GM03348 (cell line): ENCODE measurements around the gene DLEC1.
A peak's percentile ranks its signal among the peaks of the same experiment; 100 is the strongest.
"Not testable (repeated sequence)": the region's sequence is repeated elsewhere in the genome, so short reads cannot be mapped to it uniquely, and the experiment has no call there.

Experiments used
- DNase-seq: peaks from one replicate; pipeline ENCODE4 v3.0.0; 2012; ENCODE audit warnings: low spot score

Gene DLEC1

DNA sequence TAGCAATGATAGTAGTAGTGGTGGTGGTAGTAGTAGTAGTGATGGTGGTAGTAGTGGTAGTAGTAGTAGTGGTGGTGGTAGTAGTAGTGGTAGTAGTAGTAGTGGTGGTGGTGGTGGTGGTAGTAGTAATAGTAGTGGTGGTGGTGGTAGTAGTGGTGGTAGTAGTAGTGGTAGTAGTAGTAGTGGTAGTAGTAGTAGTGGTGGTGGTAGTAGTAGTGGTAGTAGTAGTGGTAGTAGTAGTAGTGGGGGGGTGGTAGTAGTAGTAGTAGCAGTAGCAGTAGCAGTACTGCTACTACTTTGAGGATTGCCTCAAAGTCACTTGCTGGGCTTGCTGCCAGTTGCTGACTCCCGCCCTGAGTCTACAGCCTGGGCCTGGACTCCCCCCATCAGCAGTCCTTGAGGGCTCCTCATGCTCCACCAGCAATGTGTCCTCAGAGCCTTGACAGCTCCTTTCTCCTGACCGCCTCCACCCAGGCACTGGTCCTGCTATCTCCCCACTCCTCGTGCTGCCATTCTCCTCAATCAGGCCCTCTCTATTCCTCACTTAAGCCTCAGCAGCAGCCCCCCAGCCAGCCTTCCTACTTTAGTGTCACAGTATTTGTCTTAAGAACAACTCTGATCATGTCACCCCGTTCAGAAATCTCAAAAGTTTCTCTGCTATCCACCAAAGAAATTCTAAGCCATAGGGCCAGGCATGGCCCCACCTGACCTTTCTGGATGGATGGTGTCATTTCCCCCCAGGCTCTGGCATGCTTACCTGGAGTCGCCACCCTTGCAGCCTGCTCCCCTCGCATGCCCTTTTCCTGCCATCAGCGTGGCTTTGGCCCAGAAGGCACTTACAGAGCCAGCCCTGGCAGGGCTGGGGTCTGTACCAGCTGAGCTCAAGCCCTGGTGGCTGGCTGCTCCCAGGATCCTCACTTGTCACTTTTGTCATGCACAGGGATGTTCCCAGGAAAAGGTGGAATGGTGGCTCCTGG is 45.6 kb downstream of the DLEC1 start:
- peak; percentile 65 for DNase-seq

DNA sequence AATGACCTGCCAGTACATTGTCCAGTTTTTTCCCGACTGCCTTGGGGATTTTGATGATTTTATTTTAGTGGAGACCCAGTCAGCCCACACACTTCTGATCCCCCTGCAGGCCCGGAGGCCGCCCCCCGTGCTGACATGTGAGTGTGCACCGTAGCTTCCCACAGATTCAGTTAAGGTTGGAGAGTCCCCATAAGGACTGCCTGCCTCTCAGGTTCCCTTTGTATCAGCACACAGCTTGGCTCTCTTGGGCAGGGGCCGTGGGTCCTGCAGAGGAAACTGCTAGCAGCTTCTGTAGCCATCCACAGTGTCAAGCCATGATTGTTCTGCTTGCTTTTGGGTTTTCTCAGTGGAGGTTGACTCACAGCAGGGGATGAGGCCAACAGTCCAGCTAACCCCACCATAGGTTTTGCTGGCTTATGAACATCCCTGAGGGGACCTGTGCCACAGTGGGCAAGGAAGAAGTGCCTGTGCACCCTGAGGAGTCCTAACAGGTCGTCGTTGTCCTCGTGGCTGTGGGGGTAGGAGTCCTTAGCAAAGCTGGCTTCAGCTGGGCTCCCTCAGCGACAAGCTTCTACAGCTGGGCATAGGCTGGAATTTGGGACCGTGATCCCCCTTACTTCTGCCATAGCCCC is 46.4 kb downstream of the DLEC1 start:
- DNase-seq, result no peak

- DNase-seq, result no peak
These were observed 46.9 kb downstream of the DLEC1 start for GRCh38 chr3:38085943-38086324.

DNA sequence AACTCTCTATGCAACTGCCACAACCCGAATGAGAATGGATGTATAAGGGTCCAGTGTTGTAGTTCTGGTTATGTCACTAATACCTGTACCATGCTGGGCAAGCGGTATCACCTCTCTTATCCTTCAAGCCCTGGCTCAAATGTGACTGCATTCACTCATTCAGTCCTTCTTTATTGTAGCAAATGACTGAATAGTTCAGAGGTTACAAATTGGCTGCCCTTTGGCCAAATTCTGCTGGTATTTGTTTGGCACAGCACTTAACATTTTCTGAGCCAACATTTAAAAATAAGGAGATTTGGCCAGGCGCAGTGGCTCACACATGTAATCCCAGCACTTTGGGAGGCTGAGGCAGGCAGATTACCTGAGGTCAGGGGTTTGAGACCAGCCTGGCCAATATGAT is 47.5 kb downstream of the DLEC1 start:
- DNase-seq, result no peak

DNA sequence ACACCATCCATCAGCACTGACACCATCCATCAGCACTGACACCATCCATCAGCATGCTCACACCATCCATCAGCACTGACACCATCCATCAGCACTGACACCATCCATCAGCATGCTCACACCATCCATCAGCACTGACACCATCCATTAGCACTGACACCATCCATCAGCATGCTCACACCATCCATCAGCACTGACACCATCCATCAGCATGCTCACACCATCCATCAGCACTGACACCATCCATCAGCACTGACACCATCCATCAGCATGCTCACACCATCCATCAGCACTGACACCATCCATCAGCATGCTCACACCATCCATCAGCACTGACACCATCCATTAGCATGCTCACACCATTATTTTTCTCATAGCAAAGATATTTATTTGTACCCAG is 48.3 kb downstream of the DLEC1 start:
- DNase-seq, result not testable (repeated sequence)

DNA sequence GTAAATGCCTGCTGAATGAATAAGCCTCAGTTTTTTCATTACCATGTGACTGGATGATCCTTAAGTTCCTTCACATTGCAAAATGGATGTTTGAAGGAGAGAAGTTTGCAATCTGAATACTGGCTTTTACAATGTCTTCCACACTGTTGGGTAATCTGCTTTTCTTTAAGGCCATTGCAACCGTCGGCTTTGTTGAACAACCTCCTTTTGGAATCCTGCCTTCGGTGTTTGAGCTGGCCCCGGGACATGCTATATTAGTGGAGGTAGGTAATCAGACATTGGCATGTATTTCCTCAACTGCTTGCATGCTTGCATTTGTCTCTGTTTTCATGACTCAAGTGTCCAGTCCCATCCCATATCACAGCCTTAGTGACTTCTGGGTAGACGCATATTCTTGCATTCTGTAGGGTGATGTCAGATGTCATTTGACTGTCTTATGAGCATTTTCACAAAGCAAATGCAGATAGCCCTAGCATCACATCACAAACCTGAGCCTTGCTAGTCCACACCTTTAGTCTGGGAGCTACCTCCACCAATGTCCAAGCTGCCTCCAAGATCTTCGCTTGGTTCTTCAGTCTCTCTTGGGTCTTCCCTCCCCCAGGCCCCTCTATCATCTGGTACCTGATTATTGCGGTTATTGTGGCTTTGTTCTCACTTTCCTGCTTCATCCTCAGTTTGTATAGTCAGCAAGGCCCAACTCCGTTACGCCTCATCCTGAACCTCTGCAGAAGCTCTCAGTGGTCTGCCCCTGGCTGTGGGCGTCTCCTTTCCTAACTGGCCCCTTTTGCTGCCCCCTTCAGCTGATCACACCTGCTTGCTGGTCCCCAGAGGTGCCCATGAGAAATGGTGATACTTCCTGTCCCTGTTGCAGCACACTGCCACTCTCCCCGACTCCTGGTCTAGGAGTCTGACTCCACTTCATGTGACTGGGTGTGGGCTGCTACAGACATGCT is 49.4 kb downstream of the DLEC1 start:
- DNase-seq, result no peak

GRCh38 chr3:38089163-38089562 is 50.2 kb downstream of the DLEC1 start:
- DNase-seq, result no peak

- no peak for DNase-seq
These were observed 51.4 kb downstream of the DLEC1 start for GRCh38 chr3:38090453-38090852.

DNA sequence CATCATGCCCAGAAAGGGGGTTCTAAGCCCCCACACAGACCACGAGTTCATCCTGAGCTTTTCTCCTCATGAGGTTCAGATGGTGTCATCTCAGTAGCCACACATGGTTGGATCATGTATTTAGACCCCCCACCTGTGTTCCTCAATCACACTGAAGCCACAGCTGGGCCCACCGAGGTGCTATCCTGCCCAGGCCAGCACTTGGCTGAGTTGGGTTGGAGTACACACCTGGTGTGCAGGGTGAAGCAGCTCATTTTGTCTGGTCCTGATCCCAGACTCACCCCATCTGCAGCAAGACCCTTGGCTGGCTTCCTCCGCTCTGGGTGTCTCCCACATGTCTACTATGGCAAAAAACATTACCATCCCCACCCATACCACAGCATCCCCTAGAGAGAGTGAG is 56.0 kb downstream of the DLEC1 start:
- DNase-seq, result no peak

DNA sequence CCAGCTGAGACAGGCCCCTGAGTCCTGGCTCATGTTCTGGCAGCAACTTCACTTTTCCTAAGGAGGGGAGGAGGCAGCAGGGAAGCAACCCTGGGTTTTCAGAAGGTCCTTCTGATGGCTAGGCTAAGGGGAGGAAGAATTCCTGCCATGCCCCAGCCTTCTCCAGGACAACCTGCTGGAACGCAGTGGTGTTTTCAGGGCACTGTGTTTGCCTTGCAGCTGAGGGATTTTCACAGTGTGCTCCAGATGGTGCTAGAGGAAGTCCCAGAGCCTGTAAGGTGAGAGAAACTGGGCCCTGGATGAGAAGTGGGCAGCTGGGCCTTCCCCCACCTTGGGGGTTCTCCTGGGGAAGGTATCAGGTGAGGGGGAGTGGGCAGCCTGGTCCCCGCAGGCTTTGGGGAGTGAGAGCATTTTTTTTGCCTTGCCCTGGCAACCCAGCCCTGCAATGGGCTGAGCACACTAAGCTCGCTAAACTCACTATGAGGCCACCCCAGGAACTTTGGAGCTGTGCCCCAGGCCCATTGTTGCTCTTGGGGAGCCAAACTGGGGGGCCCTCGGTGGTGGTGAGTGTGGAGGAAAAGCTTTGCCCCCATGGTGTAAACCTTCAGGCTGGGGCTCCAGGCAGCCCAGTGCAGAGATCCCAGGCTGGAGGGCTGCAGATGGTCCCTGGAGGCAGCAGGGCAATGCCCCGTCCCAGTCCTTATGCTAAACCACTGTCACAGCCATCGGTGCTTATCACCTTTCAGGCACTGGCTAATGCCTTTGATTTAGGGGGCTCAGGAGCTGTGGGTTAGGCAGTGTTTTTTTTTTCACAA is 56.9 kb downstream of the DLEC1 start:
- no peak for DNase-seq

DNA sequence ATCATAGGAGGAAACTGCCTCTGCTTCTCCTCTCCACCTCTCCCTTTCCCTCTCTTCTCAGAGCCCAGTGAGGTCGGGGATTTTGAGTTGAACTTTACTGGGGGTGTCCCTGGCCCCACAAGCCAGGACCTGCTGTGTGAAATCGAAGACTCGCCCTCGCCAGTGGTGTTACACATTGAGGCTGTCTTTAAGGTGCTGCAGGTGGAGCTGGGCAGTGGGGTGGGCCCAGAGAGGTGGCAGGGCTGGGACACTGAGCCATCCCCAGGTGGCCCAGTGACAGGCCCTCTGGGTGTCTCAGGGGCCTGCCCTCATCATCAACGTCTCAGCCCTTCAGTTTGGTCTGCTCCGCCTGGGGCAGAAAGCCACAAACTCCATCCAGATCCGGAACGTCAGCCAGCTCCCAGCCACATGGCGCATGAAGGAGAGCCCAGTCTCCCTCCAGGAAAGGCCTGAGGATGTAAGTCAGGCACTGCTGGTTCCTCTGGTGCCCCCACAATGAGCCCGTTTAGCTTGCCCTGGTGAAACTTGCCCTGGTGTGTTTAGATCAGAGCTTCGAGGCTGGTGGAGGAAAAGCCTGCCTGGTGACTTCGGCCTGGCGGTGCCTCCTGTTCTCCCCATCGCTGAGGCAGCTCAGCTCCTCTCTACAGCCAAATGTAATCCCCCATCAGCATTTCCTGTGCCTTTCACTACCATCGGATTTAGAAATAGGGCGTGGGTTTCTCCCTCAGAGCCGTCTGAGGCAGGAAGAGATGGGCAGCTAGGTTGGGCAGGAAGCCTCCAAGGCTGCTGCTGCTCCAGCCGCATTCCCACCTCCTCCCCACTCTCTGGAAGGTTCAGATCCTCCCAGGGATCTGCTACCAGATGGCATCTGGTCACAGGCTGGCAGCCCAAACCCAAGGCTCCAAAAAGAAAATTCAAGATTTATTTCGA is 58.7 kb downstream of the DLEC1 start:
- no peak for DNase-seq

DNA sequence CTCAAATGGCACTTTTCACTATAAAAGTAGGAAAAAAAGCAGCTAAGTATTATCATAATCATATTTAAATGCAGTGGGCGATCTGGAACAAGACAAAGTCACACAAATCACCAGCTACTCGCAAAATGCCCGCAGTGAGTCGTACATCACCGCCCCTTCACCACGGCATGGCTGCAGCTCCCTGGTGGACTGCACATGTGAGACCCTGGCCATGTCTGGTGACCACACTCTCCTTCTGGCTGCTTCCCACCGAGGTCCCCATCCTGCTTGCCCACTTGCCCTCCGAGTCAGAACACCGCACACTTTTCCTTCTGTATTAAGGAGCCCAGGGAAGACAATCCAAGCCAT is 59.3 kb downstream of the DLEC1 start:
- no peak for DNase-seq

- no peak for DNase-seq
These were observed 60.5 kb downstream of the DLEC1 start for GRCh38 chr3:38099518-38099917.

- no peak for DNase-seq
These were observed 61.5 kb downstream of the DLEC1 start for GRCh38 chr3:38100498-38100897.

- DNase-seq, result no peak
These were observed 62.9 kb downstream of the DLEC1 start for GRCh38 chr3:38101811-38102443.

DNA sequence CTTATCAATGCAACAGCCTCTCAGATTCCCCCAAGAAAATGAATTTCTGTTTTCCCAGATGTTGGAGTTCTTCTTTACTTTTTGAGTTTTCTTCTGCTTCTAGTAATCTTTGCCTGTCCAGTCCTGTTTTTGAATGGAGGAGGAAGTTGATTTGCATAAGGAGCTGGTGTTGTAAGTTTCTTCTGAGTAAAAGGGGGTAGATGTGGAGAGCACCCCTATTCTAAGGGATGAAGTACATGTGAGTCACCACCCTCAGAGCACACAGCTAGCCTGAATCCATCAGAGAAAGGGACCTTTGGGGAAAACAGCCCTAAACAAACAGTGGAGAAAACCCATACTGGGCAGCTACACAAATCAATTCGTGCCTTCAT is 63.4 kb downstream of the DLEC1 start:
- no peak for DNase-seq

GRCh38 chr3:38105525-38105924 is 66.5 kb downstream of the DLEC1 start:
- no peak for DNase-seq

- DNase-seq, result no peak
These were observed 69.1 kb downstream of the DLEC1 start for GRCh38 chr3:38107911-38108648.
